GM23338 (cell line): ENCODE data around the gene TTLL8. TPM values are rescaled to one million over a fixed set of nuclear protein-coding genes. Genes with fewer than 3 reads are reported as not detected.

Experiments
- ATAC-seq: fragments of 200-7000 bp; cut with Tn5 transposase; 3 replicates; pipeline ENCODE4 v1.9.1; 2020
- DNase-seq: peaks from one replicate; pipeline ENCODE4 v3.0.0-alpha.2; 2015; ENCODE audit warnings: low spot score
- H2AFZ ChIP-seq: fragments of 200-600 bp; sonication (generic); 2 replicates; pipeline ENCODE4 v1.8.0; 2016; ENCODE audit warnings: antibody characterized with exemption, mild to moderate bottlenecking, moderate library complexity
- H3F3A ChIP-seq: fragments of 200-600 bp; sonication (generic); replicated peaks from 2 replicates; pipeline ENCODE4 v1.8.0; 2017; ENCODE audit warnings: antibody characterized with exemption, mixed run types, low read depth
- H3K27ac ChIP-seq: fragments of 200-600 bp; sonication (generic); 2 replicates; pipeline ENCODE4 v1.6.1; 2016; ENCODE audit warnings: low read depth
- H3K27me3 ChIP-seq: fragments of 200-600 bp; sonication (generic); 2 replicates; pipeline ENCODE4 v1.8.0; 2016; ENCODE audit warnings: mild to moderate bottlenecking, mixed run types, moderate library complexity; ENCODE audit not compliant: insufficient read depth
- H3K36me3 ChIP-seq: fragments of 200-600 bp; sonication (generic); 2 replicates; pipeline ENCODE4 v1.8.0; 2016; ENCODE audit warnings: mild to moderate bottlenecking; ENCODE audit not compliant: insufficient read depth
- H3K4me1 ChIP-seq: fragments of 200-600 bp; sonication (generic); 2 replicates; pipeline ENCODE4 v1.8.0; 2016; ENCODE audit warnings: mild to moderate bottlenecking, moderate library complexity; ENCODE audit not compliant: insufficient read depth
- H3K4me2 ChIP-seq: fragments of 200-600 bp; sonication (generic); 2 replicates; pipeline ENCODE4 v1.7.1; 2017; ENCODE audit warnings: mixed run types
- H3K4me3 ChIP-seq: fragments of 200-600 bp; sonication (generic); 2 replicates; pipeline ENCODE4 v1.6.1; 2016; ENCODE audit warnings: mixed run types
- H3K79me2 ChIP-seq: fragments of 200-600 bp; sonication (generic); replicated peaks from 2 replicates; pipeline ENCODE4 v1.8.0; 2017; ENCODE audit warnings: mild to moderate bottlenecking; ENCODE audit not compliant: insufficient read depth
- H3K9me2 ChIP-seq: fragments of 200-600 bp; sonication (generic); 2 replicates; pipeline ENCODE4 v1.8.0; 2017; ENCODE audit not compliant: insufficient read depth
- H4K20me1 ChIP-seq: fragments of 200-600 bp; sonication (generic); replicated peaks from 2 replicates; pipeline ENCODE4 v1.8.0; 2017; ENCODE audit warnings: mild to moderate bottlenecking; ENCODE audit not compliant: insufficient read depth
- H3K27ac Mint-ChIP-seq: 2 replicates; pipeline ENCODE4 v1.8.0; 2020; ENCODE audit warnings: inconsistent platforms, mild to moderate bottlenecking, moderate library complexity, mixed read lengths
- H3K27me3 Mint-ChIP-seq: 3 replicates; pipeline ENCODE4 v1.8.0; 2022; ENCODE audit warnings: low read depth, mild to moderate bottlenecking, moderate library complexity, mixed read lengths, inconsistent platforms; ENCODE audit not compliant: insufficient read depth, poor library complexity
- H3K36me3 Mint-ChIP-seq: 3 replicates; pipeline ENCODE4 v1.8.0; 2021; ENCODE audit warnings: low read depth, mild to moderate bottlenecking, inconsistent platforms, moderate library complexity, mixed read lengths
- H3K4me1 Mint-ChIP-seq: 3 replicates; pipeline ENCODE4 v1.8.0; 2020; ENCODE audit warnings: mild to moderate bottlenecking, inconsistent platforms, mixed read lengths
- H3K4me3 Mint-ChIP-seq: 3 replicates; pipeline ENCODE4 v1.8.0; 2021; ENCODE audit warnings: moderate library complexity, mild to moderate bottlenecking, inconsistent platforms, mixed read lengths
- H3K9me3 Mint-ChIP-seq: 3 replicates; pipeline ENCODE4 v1.8.0; 2020; ENCODE audit warnings: moderate library complexity, mild to moderate bottlenecking, inconsistent platforms, mixed read lengths
- CREB1 ChIP-seq: fragments of 250-450 bp; sonication (Bioruptor Pico); IDR thresholded peaks from 2 replicates; pipeline ENCODE4 v1.5.0; 2020; ENCODE audit warnings: low read depth, mild to moderate bottlenecking, moderate library complexity
- EZH2 ChIP-seq: fragments of 200-600 bp; sonication (generic); IDR thresholded peaks from one replicate; pipeline ENCODE4 v1.8.0; 2017; ENCODE audit warnings: antibody characterized with exemption, mild to moderate bottlenecking, low read depth; ENCODE audit not compliant: unreplicated experiment
- EZH2phosphoT487 ChIP-seq: fragments of 200-600 bp; sonication (generic); IDR thresholded peaks from one replicate; pipeline ENCODE4 v1.8.1; 2018; ENCODE audit warnings: antibody characterized with exemption; ENCODE audit not compliant: unreplicated experiment
- JUNB ChIP-seq: IDR thresholded peaks from one replicate; pipeline ENCODE4 v1.6.1; 2016; ENCODE audit warnings: antibody characterized with exemption; ENCODE audit not compliant: unreplicated experiment
- NANOG ChIP-seq: IDR thresholded peaks from 2 replicates; pipeline ENCODE4 v1.6.1; 2016; ENCODE audit warnings: antibody characterized with exemption, borderline replicate concordance
- POLR2AphosphoS5 ChIP-seq: IDR thresholded peaks from 2 replicates; pipeline ENCODE4 v1.6.1; 2016; ENCODE audit warnings: antibody characterized with exemption, low read depth
- STAT1 ChIP-seq: IDR thresholded peaks from one replicate; pipeline ENCODE4 v1.6.1; 2016; ENCODE audit warnings: antibody characterized with exemption; ENCODE audit not compliant: unreplicated experiment
- ZNF114 ChIP-seq: fragments of 250-450 bp; sonication (Bioruptor Pico); IDR thresholded peaks from 2 replicates; pipeline ENCODE4 v1.5.0; 2020; ENCODE audit warnings: mild to moderate bottlenecking, moderate library complexity
- ZNF331 ChIP-seq: fragments of 250-450 bp; sonication (Bioruptor Pico); IDR thresholded peaks from 2 replicates; pipeline ENCODE4 v1.5.0; 2020; ENCODE audit warnings: low read depth, mild to moderate bottlenecking, moderate library complexity
- polyA plus RNA-seq: library from polyadenylated mRNA; unstranded; fragments of >200 nt; fragmentation: Nextera tagmentation; extraction: Ambion mirVana; gene quantifications from 2 replicates; pipeline ENCODE4 v1.2.1, GENCODE V29; 2016
- total RNA-seq: library from RNA; depleted of rRNA; stranded (reverse); fragments of >200 nt; shearing (Covaris generic); gene quantifications from 2 replicates; pipeline ENCODE4 v1.2.3, GENCODE V29; 2014
- TF ChIP-seq, protein P1 (sequence below), 2 experiments: fragments of 200-600 bp in 1 of 2; sonication (generic) in 1 of 2; conservative IDR thresholded peaks; 2 replicates each; pipeline versions ENCODE4 v1.5.1 to v1.6.1; 2016 to 2017; ENCODE audit warnings: antibody characterized with exemption in 2 of 2, low read depth in 2 of 2, mild to moderate bottlenecking in 2 of 2, moderate library complexity in 1 of 2
- TF ChIP-seq, protein P2 (sequence below): IDR thresholded peaks from 2 replicates; pipeline ENCODE4 v1.6.1; 2016; ENCODE audit warnings: antibody characterized with exemption
- TF ChIP-seq, protein P3 (sequence below): IDR thresholded peaks from one replicate; pipeline ENCODE4 v1.6.1; 2018; ENCODE audit warnings: antibody characterized with exemption; ENCODE audit not compliant: unreplicated experiment
- TF ChIP-seq, protein P4 (sequence below): fragments of 250-450 bp; sonication (Bioruptor Pico); IDR thresholded peaks from 2 replicates; pipeline ENCODE4 v1.5.0; 2020; ENCODE audit warnings: mild to moderate bottlenecking, moderate library complexity

The TTLL8 gene
- total and polyA plus RNA-seq, 2 experiments from 2014 or later, result not detected

DNA sequence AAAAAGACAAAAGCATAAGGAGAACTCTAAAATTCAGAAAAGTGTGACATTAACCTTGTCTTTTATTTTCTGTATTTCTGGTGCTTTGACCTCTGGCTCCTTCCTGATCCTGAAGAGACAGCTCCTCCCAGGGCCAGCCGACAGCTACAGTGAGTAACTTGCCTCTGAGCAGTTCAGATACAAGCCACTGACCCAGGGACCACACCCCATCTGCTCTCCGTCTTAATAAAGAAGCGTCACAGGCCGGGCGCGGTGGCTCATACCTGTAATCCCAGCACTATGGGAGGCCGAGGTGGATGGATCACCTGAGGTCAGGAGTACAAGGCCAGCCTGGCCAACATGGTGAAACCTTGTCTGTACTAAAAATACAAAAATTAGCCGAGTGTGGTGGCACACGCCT, 20.7 kb upstream of the TTLL8 start (continued):
- no peak for TF ChIP-seq EZH2

DNA sequence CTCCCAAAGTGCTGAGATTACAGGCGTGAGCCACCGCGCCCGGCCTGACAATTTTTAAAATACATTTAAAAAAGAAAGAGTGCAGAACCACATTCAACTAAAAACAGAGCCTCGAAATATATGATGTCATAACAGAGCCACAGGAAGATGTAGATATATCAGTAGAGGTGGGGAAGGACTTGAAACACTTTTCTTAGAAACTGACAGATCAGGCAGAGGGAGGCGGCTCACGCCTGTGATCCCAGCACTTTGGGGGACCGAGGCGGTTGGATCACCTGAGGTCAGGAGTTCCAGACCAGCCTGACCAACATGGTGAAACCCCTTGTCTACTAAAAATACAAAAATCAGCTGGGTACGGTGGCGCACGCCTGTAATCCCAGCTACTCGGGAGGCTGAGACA, 20.1 kb upstream of the TTLL8 start:
- H3K4me1 ChIP-seq, result no peaks in the 10 kb centered on the region
- no peaks in the 10 kb centered on the region for H3K36me3 Mint-ChIP-seq
- no peak overlapping the region for H3K27ac Mint-ChIP-seq
- no peaks in the 10 kb centered on the region for H3K79me2 ChIP-seq
- H3K4me1 Mint-ChIP-seq, result peaks cover 7% of the 10 kb centered on the region
- no peaks in the 10 kb centered on the region for H4K20me1 ChIP-seq
- H2AFZ ChIP-seq, result no peak overlapping the region
- no peaks in the 10 kb centered on the region for H3K9me3 Mint-ChIP-seq
- no peaks in the 10 kb centered on the region for H3K9me2 ChIP-seq
- no peak for TF ChIP-seq EZH2phosphoT487
- no peak for TF ChIP-seq POLR2AphosphoS5
- TF ChIP-seq, protein P1, sequence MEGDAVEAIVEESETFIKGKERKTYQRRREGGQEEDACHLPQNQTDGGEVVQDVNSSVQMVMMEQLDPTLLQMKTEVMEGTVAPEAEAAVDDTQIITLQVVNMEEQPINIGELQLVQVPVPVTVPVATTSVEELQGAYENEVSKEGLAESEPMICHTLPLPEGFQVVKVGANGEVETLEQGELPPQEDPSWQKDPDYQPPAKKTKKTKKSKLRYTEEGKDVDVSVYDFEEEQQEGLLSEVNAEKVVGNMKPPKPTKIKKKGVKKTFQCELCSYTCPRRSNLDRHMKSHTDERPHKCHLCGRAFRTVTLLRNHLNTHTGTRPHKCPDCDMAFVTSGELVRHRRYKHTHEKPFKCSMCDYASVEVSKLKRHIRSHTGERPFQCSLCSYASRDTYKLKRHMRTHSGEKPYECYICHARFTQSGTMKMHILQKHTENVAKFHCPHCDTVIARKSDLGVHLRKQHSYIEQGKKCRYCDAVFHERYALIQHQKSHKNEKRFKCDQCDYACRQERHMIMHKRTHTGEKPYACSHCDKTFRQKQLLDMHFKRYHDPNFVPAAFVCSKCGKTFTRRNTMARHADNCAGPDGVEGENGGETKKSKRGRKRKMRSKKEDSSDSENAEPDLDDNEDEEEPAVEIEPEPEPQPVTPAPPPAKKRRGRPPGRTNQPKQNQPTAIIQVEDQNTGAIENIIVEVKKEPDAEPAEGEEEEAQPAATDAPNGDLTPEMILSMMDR (conservative IDR thresholded peaks at IDR 0.05; ENCODE audit: low read depth in 2 of 2), result no peak
- TF ChIP-seq, protein P2, sequence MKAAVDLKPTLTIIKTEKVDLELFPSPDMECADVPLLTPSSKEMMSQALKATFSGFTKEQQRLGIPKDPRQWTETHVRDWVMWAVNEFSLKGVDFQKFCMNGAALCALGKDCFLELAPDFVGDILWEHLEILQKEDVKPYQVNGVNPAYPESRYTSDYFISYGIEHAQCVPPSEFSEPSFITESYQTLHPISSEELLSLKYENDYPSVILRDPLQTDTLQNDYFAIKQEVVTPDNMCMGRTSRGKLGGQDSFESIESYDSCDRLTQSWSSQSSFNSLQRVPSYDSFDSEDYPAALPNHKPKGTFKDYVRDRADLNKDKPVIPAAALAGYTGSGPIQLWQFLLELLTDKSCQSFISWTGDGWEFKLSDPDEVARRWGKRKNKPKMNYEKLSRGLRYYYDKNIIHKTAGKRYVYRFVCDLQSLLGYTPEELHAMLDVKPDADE, result no peak
- TF ChIP-seq, protein P3, sequence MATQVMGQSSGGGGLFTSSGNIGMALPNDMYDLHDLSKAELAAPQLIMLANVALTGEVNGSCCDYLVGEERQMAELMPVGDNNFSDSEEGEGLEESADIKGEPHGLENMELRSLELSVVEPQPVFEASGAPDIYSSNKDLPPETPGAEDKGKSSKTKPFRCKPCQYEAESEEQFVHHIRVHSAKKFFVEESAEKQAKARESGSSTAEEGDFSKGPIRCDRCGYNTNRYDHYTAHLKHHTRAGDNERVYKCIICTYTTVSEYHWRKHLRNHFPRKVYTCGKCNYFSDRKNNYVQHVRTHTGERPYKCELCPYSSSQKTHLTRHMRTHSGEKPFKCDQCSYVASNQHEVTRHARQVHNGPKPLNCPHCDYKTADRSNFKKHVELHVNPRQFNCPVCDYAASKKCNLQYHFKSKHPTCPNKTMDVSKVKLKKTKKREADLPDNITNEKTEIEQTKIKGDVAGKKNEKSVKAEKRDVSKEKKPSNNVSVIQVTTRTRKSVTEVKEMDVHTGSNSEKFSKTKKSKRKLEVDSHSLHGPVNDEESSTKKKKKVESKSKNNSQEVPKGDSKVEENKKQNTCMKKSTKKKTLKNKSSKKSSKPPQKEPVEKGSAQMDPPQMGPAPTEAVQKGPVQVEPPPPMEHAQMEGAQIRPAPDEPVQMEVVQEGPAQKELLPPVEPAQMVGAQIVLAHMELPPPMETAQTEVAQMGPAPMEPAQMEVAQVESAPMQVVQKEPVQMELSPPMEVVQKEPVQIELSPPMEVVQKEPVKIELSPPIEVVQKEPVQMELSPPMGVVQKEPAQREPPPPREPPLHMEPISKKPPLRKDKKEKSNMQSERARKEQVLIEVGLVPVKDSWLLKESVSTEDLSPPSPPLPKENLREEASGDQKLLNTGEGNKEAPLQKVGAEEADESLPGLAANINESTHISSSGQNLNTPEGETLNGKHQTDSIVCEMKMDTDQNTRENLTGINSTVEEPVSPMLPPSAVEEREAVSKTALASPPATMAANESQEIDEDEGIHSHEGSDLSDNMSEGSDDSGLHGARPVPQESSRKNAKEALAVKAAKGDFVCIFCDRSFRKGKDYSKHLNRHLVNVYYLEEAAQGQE, result no peak
- TF ChIP-seq EZH2, result no peak
- TF ChIP-seq NANOG, result no peak
- TF ChIP-seq ZNF114 (CRISPR knock-in tag), result no peak
- TF ChIP-seq, protein P4, sequence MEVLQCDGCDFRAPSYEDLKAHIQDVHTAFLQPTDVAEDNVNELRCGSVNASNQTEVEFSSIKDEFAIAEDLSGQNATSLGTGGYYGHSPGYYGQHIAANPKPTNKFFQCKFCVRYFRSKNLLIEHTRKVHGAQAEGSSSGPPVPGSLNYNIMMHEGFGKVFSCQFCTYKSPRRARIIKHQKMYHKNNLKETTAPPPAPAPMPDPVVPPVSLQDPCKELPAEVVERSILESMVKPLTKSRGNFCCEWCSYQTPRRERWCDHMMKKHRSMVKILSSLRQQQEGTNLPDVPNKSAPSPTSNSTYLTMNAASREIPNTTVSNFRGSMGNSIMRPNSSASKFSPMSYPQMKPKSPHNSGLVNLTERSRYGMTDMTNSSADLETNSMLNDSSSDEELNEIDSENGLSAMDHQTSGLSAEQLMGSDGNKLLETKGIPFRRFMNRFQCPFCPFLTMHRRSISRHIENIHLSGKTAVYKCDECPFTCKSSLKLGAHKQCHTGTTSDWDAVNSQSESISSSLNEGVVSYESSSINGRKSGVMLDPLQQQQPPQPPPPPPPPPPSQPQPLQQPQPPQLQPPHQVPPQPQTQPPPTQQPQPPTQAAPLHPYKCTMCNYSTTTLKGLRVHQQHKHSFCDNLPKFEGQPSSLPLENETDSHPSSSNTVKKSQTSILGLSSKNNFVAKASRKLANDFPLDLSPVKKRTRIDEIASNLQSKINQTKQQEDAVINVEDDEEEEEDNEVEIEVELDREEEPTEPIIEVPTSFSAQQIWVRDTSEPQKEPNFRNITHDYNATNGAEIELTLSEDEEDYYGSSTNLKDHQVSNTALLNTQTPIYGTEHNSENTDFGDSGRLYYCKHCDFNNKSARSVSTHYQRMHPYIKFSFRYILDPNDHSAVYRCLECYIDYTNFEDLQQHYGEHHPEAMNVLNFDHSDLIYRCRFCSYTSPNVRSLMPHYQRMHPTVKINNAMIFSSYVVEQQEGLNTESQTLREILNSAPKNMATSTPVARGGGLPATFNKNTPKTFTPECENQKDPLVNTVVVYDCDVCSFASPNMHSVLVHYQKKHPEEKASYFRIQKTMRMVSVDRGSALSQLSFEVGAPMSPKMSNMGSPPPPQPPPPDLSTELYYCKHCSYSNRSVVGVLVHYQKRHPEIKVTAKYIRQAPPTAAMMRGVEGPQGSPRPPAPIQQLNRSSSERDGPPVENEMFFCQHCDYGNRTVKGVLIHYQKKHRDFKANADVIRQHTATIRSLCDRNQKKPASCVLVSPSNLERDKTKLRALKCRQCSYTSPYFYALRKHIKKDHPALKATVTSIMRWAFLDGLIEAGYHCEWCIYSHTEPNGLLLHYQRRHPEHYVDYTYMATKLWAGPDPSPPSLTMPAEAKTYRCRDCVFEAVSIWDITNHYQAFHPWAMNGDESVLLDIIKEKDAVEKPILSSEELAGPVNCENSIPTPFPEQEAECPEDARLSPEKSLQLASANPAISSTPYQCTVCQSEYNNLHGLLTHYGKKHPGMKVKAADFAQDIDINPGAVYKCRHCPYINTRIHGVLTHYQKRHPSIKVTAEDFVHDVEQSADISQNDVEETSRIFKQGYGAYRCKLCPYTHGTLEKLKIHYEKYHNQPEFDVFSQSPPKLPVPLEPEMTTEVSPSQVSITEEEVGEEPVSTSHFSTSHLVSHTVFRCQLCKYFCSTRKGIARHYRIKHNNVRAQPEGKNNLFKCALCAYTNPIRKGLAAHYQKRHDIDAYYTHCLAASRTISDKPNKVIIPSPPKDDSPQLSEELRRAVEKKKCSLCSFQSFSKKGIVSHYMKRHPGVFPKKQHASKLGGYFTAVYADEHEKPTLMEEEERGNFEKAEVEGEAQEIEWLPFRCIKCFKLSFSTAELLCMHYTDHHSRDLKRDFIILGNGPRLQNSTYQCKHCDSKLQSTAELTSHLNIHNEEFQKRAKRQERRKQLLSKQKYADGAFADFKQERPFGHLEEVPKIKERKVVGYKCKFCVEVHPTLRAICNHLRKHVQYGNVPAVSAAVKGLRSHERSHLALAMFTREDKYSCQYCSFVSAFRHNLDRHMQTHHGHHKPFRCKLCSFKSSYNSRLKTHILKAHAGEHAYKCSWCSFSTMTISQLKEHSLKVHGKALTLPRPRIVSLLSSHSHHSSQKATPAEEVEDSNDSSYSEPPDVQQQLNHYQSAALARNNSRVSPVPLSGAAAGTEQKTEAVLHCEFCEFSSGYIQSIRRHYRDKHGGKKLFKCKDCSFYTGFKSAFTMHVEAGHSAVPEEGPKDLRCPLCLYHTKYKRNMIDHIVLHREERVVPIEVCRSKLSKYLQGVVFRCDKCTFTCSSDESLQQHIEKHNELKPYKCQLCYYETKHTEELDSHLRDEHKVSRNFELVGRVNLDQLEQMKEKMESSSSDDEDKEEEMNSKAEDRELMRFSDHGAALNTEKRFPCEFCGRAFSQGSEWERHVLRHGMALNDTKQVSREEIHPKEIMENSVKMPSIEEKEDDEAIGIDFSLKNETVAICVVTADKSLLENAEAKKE (CRISPR knock-in tag), result no peak
- no peak for TF ChIP-seq CREB1
- TF ChIP-seq ZNF331, result no peak
- TF ChIP-seq JUNB, result no peak
- TF ChIP-seq STAT1, result no peak
- no peak overlapping the region for H3K4me3 Mint-ChIP-seq
- no peak for ATAC-seq
- H3F3A ChIP-seq, result no peaks in the 10 kb centered on the region
- DNase-seq, result no peak
- H3K4me3 ChIP-seq, result no peak overlapping the region
- no peak overlapping the region for H3K4me2 ChIP-seq
- peaks cover 14% of the 10 kb centered on the region for H3K27me3 Mint-ChIP-seq
- H3K36me3 ChIP-seq, result no peaks in the 10 kb centered on the region
- H3K27me3 ChIP-seq, result no peaks in the 10 kb centered on the region
- no peak overlapping the region for H3K27ac ChIP-seq
